NCI-H1436 treated with DMSO at 0.1 percent for 48 hours (cell line): ENCODE results near the gene HDAC5.
"Not testable (repeated sequence)": the region's sequence is repeated elsewhere in the genome, so short reads cannot be mapped to it uniquely, and the experiment has no call there.

ENCODE experiments used
- DNase-seq: peaks from one replicate; lab custom pipeline; 2025; lab: John Stamatoyannopoulos, UW

The HDAC5 gene

GRCh38 chr17:44123356-44124117, at the start of gene HDAC5:
Gene HDAC5 (minus strand): TSS chr17:44123641. CDS start chr17:44117515, 6,126 bp downstream.
- peak; percentile 81 for DNase-seq

GRCh38 chr17:44171931-44172455, 48.6 kb upstream of the HDAC5 start:
- no peak for DNase-seq

GRCh38 chr17:44170499-44171201, 47.2 kb upstream of the HDAC5 start, which contains the start of gene ASB16:
Gene ASB16 (plus strand): TSS chr17:44170704. CDS start chr17:44170790, 86 bp downstream.
- DNase-seq, result no peak

DNA sequence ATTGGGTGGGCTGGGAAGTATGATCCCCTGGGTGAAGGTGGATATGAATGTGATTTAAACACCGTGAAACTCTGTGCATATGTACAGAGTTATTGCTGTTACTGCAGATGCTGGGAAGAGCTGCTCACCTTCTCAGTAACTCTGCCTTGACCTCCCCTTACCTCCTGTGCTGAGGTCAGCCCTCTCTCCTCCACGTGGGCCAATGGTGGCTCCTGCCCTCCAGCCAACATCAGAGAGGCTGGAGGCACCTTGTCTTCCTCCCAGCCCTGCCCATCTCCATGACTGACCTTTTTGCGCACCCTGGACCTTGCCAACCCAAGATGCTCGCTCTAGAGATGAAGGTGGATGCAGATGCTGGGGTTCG, 46.7 kb upstream of the HDAC5 start:
- no peak for DNase-seq

- no peak for DNase-seq
Measured at GRCh38 chr17:44167181-44167861, 43.9 kb upstream of the HDAC5 start.

DNA sequence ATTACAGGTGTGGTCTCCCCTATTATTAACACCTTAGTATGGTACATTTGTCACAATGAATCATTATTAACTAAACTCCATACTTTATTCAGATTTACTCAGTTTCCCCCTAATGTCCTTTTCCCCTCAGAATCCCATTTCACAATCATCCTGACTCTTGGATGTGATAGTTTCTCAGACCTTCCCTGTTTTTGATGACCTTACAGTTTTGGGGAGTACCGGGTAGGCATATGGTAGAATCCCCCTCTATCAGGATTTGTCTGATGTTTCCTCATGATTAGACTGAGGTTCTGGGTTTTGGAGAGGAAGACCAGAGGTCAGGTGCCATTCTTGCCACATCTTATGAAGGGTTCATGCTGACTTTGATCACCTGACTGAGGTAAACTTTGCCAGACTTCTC, 41.0 kb upstream of the HDAC5 start:
- no peak for DNase-seq

GRCh38 chr17:44159519-44160210, 36.2 kb upstream of the HDAC5 start:
- DNase-seq, result no peak

DNA sequence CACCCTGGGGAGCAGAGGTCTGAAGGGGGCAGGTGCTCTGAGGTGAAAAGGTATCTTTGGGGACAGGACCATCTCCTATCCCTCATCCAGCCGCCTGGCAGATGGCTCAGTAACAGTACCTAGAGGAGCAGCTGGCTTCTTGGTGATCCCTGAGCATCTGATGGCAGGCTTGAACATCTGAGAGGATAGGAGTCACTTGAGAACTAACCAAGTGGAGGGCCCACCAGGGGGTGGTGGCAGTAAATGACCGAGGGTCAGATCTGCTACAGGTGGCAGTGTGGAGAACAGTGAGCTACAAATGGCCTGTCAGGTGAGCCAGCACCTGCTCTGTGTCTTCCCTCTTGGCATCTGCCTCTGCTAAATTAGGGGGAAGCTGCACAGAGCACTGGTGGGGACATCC, 32.0 kb upstream of the HDAC5 start:
- DNase-seq, result no peak

- no peak for DNase-seq
Measured at GRCh38 chr17:44152875-44153274, 29.4 kb upstream of the HDAC5 start.

DNA sequence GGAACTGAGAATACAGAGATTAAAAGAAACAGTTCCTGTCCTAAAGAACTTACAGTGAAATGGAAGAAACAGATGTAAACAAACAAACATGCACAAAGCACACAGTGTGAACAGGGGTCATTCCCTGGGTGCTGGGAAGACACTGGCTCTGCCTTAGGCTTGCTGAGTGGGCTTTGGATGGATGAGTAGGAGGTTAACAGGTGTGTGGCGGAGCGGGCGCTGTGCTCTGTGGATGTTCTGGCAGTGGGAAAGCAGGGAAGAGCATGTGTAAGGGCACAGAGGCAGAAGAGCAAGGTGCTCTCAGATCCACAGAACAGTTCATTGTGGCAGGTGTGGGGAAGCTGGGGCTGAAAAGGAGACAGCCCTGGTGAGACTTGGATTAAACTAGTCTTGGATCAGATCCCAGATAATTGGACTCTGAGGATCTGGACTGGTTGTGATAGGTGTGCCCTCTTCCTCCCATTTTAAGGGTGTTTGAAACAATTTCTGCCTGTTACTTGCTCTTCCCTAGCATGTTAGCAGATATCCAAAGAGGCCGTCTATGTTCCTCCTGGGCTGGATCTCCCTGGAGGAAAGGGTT, 26.4 kb upstream of the HDAC5 start:
- DNase-seq, result no peak

DNA sequence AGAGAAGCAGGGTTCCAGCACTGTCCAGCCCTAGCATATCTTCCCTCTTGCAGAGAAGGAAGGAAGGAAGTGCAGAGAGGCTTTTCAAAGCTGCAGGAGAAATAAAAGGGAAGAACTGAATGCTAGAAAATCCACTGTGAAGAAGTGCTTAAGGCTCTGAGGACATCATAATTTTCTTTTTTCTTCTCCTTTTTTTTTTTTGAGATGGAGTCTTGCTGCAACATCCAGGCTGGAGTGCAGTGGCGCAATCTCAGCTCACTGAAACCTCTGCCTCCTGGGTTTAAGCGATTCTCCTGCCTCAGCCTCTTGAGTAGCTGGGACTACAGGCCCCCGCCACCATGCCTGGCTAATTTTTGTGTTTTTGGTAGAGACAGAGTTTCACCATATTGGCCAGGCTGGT, 25.6 kb upstream of the HDAC5 start:
- not testable (repeated sequence) for DNase-seq

- no peak for DNase-seq
Measured at GRCh38 chr17:44147812-44148211, 24.4 kb upstream of the HDAC5 start.

DNA sequence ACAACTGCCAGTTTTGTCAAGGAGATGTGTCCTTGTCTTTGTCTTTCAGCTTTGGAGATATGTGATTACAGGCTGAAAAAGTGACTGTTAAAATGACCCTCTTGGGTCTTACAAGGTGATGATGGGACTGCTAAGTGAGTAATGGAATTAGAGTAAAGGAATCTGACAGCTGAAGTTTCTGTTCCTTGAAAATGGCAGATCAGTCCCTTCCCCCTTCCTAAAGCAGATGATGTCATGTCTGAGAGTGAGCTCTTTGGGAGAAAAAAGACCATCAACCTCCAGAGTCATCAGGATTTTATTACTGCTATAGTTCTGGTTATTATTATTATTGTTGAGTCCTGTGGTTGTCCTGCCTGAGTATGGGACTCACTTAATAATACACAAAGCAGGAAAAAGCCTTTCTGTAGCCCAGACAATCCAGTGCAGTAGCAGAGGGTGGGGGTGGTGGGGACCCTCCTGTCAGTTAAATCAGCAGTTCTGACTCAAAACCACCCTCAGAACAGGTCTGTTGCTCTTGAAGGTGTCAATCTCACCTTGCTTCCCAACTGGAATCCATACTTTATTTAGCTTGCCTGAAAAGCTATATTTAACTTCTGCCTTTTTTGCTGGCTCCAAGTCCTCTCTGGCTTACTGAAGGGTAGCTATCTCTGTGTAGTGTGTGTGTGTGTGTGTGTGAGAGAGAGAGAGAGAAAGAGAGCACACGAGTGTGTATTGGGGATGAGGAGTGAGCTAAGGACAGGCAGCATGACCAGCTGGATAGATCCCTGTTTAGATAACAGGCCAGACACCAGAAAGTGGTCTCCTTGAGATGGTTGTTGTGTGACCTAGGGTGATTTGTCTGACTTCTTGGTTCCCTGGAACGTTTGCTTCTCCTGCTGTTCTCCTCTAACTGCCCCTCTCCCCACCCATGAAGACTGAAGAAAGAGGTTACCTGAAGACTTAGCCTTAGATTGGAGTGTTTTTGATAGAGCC, 23.2 kb upstream of the HDAC5 start:
- DNase-seq, result no peak

DNA sequence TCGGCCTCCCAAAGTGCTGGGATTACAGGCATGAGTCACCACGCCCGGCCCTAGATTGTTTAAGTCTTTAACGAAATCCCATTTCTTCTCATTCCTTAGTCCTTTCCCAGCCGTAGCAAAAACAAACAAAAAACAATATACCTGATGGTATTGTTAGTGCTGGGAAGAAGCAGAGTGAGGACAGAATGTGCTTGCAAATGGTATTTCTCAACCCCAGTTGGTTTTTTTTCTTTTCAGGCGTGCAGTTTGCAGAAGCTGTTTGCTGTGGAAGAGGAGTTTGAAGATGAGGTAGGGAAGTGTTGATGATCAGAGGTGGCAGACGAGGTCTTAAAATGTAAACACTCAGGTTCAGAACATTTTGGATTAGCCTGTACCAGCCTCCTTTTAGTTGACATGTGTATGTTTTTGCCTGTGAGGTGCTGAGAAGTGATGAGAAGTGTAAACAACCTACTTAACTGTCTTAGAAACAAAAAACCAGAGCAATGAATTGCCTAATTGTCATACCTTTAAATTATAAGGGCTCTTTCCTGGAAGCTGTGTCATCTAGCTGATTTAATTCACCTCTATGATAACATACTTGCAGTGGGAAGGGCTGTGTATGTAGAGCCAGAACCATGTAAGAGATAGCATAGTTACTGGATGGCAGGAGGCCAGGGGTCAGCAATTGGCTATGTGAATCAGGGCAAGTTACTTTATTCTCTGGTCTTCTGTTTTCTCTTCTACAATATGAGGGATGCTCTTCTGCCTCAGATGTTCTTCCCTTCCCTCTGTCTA, 21.7 kb upstream of the HDAC5 start:
- DNase-seq, result no peak

GRCh38 chr17:44143921-44144320, 20.5 kb upstream of the HDAC5 start:
- DNase-seq, result not testable (repeated sequence)

- peak; percentile 77 for DNase-seq
Measured at GRCh38 chr17:44137891-44138709, 14.7 kb upstream of the HDAC5 start.

DNA sequence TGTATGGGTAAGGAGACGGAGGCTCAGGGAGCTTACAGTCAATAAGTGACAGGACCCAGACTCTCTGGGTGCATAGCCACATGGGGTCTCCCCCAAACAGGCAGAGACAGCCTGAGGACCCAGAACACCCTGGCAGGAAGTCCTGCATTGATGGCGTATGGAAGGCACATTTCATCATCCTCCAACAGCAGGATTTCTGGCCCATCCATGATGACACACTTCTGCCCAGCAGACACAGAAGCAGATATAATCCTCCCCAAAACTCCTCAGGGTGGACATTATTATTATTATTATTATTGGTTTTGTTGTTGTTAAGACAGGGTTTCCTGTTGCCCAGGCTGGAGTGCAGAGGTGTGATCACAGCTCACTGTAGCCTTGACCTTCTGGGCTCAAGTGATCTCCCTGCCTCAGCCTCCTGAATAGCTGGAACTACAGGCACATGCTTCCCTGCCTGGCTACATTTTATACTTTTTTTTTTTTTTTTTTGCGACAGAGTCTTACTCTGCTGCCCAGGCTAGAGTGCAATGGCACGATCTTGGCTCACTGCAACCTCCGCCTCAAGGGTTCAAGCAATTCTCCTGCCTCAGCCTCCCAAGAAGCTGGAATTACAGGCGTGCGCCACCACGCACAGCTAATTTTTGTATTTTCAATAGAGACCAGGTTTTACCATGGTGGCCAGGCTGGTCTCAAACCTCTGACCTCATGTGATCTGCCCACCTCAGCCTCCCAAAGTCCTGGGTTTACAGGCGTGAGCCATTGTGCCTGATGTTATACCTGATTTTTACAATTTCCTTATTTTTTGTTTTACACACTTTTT, 11.5 kb upstream of the HDAC5 start:
- no peak for DNase-seq

DNA sequence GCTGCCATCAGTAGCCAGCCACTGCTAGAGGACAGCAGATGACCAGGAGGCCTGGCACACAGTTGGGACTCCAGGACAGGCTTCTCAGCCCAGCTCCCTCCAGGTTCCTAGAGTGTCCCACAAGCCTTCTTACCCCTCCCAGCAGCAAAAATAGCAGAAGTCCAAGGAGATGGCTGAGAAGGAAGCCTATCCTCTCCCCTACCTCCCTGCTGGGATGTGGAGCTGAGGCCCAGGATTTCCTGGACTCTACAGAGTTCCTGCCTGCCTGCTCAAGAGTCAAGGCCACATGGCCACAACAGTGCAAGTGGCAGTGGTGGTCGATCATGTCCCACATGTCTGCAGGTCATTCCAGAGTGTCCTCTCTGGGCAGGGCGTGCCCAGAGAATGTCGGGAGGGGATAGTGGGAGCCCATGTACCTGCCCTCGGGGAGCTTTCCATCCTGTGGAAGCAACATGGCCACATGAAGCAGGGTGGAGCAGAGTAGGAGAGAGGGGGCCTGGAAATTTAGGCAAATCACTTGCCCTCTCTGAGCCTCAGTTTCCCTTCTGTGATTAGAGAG, 10.6 kb upstream of the HDAC5 start:
- no peak for DNase-seq
